Measurements from ENCODE around the gene ZNF70. TPM values are rescaled to one million over a fixed set of nuclear protein-coding genes. Genes with fewer than 3 reads are reported as not detected.

ZNF70 gene
- total and polyA plus RNA-seq, 2 of the 13 experiments (the other 11 are each of a cell fraction or from before 2014, with no cell fraction given) = 0.62 to 3.6 TPM

DNA sequence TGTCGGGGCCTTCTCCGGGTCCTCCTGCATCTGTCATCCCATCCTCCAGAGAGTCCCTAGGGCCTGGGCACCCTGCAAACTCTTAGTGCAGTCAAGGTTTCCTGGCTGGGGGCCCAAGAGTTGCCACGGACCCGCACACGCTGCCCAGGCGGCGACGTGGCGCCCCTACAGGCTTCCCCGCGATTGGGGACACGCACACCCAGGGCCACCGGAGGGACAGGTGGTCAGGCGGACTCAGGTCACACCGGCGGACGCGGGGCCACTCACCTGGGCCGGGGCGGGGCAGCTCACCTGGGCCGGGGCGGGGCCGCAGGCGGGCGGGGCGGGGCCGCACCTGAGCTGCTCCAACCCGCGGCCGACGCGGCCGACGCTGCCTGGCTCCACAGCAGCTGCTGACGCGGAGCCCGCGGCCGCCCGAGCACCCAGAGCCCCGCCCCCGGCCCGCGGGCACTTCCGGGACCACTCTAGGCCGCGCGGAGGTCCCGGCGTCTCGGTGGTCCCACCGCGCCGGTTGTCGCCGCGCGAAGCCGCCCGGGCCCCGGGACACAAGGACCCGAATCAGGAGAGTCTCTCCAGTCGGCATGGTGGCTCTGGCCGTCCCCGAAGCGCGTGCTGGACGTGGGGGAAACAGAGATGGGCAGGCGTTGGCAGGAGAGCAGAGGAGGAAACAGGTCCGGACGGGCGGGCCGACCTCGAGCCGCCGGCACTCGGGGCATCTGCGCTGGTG lies at the start of gene ZNF70 (continued):
- TF ChIP-seq, protein P1, sequence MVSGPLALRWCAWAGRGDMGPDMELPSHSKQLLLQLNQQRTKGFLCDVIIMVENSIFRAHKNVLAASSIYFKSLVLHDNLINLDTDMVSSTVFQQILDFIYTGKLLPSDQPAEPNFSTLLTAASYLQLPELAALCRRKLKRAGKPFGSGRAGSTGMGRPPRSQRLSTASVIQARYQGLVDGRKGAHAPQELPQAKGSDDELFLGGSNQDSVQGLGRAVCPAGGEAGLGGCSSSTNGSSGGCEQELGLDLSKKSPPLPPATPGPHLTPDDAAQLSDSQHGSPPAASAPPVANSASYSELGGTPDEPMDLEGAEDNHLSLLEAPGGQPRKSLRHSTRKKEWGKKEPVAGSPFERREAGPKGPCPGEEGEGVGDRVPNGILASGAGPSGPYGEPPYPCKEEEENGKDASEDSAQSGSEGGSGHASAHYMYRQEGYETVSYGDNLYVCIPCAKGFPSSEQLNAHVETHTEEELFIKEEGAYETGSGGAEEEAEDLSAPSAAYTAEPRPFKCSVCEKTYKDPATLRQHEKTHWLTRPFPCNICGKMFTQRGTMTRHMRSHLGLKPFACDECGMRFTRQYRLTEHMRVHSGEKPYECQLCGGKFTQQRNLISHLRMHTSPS (CRISPR knock-in tag; IDR thresholded peaks at IDR 0.05; ENCODE audit: low read depth) = no peak
- no peak for TF ChIP-seq CHD4 (IDR thresholded peaks at IDR 0.05; ENCODE audit: borderline replicate concordance, low read length)
- TF ChIP-seq, protein P2, sequence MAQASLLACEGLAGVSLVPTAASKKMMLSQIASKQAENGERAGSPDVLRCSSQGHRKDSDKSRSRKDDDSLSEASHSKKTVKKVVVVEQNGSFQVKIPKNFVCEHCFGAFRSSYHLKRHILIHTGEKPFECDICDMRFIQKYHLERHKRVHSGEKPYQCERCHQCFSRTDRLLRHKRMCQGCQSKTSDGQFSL (CRISPR knock-in tag; IDR thresholded peaks at IDR 0.05) = no peak
- TF ChIP-seq ARID2 (CRISPR knock-in tag; IDR thresholded peaks at IDR 0.05; ENCODE audit: borderline replicate concordance) = no peak
- TF ChIP-seq ZSCAN25 (CRISPR knock-in tag; IDR thresholded peaks at IDR 0.05) = no peak
- TF ChIP-seq MXI1 (IDR thresholded peaks at IDR 0.05; ENCODE audit: borderline replicate concordance, low read depth, low read length) = peak; percentile 69; the same call in 1 of the 3 replicates
- peak; percentile 64; the same call in 1 of the 2 replicates for TF ChIP-seq TMF1 (CRISPR knock-in tag; IDR thresholded peaks at IDR 0.05; ENCODE audit: low read depth)
- no peak for TF ChIP-seq HNF4A (CRISPR knock-in tag; IDR thresholded peaks at IDR 0.05)
- TF ChIP-seq TRIM24 (CRISPR knock-in tag; IDR thresholded peaks at IDR 0.05) = no peak
- no peak for TF ChIP-seq MED13 (CRISPR knock-in tag; IDR thresholded peaks at IDR 0.05)
- TF ChIP-seq, protein P3, sequence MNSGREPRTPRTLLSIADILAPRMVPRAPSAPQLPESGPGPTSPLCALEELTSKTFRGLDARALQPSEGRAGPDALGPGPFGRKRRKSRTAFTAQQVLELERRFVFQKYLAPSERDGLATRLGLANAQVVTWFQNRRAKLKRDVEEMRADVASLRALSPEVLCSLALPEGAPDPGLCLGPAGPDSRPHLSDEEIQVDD (CRISPR knock-in tag; IDR thresholded peaks at IDR 0.05; ENCODE audit: borderline replicate concordance) = no peak
- TF ChIP-seq HOXA3 (CRISPR knock-in tag; IDR thresholded peaks at IDR 0.05) = peak; percentile 74
- 0 out of 2 replicates have a peak, but pooled peaks have one; percentile 45 for TF ChIP-seq ZNF777 (CRISPR knock-in tag; IDR thresholded peaks at IDR 0.05)
- peak; percentile 48; the same call in 1 of the 2 replicates for TF ChIP-seq MAX (IDR thresholded peaks at IDR 0.05)
- TF ChIP-seq ZNF432 (CRISPR knock-in tag; IDR thresholded peaks at IDR 0.05; ENCODE audit: borderline replicate concordance) = no peak
- TF ChIP-seq, protein P4, sequence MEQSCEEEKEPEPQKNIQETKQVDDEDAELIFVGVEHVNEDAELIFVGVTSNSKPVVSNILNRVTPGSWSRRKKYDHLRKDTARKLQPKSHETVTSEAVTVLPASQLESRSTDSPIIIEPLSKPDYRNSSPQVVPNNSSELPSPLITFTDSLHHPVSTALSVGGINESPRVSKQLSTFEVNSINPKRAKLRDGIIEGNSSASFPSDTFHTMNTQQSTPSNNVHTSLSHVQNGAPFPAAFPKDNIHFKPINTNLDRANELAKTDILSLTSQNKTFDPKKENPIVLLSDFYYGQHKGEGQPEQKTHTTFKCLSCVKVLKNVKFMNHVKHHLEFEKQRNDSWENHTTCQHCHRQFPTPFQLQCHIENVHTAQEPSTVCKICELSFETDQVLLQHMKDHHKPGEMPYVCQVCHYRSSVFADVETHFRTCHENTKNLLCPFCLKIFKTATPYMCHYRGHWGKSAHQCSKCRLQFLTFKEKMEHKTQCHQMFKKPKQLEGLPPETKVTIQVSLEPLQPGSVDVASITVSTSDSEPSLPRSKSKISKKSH (CRISPR knock-in tag; IDR thresholded peaks at IDR 0.05; ENCODE audit: borderline replicate concordance) = peak; percentile 24; the same call in 1 of the 2 replicates
- TF ChIP-seq ZNF572 (CRISPR knock-in tag; IDR thresholded peaks at IDR 0.05) = 0 out of 2 replicates have a peak, but pooled peaks have one; percentile 61
- peak; percentile 27; the same call in 1 of the 2 replicates for TF ChIP-seq KDM5A (IDR thresholded peaks at IDR 0.05; ENCODE audit: borderline replicate concordance, low read length)
- no peak for TF ChIP-seq ZNF292 (CRISPR knock-in tag; IDR thresholded peaks at IDR 0.05; ENCODE audit: borderline replicate concordance, low read depth)
- no peak for TF ChIP-seq ZNF607 (CRISPR knock-in tag; IDR thresholded peaks at IDR 0.05; ENCODE audit: borderline replicate concordance)
- no peak for TF ChIP-seq ZNF850 (CRISPR knock-in tag; conservative IDR thresholded peaks at IDR 0.05)
- no peak for TF ChIP-seq REXO4 (CRISPR knock-in tag; IDR thresholded peaks at IDR 0.05; ENCODE audit: borderline replicate concordance)
- TF ChIP-seq SMAD3 (CRISPR knock-in tag; IDR thresholded peaks at IDR 0.05) = no peak
- peak; percentile 40; the same call in 1 of the 2 replicates for TF ChIP-seq MAZ (IDR thresholded peaks at IDR 0.05; ENCODE audit: borderline replicate concordance, low read depth, low read length)
- TF ChIP-seq MAZ (CRISPR knock-in tag; IDR thresholded peaks at IDR 0.05; ENCODE audit: low read depth) = peak; percentile 84
